ENCODE measurements around the gene CFDP1. TPM values are rescaled to one million over a fixed set of nuclear protein-coding genes. Genes with fewer than 3 reads are reported as not detected.

Gene CFDP1
- 10 to 100 TPM; 41.8 to 42.4 TPM for total RNA-seq
- polyA plus RNA-seq: 10 to 100 TPM; 37.1 to 42.0 TPM

DNA sequence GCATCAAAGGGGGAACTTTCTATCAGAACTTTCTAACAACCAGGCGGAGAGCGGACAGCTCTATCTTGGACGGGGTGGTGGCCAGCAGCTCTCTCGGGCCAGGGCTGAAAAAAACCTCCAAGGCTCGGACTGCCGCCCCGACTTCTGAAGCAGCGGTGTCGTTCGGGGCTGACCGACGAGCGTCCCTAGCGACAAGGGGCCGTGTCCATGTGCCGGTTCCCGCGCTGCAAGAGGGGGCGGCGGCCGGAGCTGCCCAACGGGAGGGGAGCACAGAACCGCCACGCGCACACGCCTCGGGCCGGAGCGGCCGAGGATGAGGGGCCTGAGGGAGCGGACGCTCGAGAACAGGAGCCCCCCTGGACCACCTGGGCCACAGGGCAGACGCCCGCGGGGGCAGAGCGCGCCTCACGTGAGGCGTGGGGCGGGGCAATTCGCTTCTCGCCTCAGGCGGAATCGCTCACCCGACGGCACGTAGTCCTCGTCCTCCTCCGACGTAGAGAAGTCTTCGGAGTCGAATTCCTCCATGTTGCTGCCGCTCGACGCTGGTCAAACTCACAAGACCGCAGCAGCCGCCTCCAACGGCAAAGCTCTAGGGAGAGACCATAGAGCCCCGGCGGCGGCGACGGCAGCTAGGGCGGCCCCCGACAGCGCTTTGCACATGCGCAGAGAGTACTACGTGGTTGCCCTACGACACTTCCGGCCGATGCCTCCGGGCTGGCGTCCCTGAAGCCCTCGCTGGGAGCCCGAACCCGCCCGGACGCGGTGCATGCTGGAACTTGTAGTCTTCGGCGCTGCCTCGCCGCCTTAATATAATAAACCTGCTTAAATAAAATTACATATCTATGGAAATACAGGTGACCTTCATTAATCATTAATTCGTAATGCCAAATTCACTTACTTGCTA, at the start of gene CFDP1:
CFDP1 (minus strand) TSS at position 676 of the 904 bp plus-strand sequence; CDS start at position 525, 151 bp downstream.
- Histone ChIP-seq H3K4me3 (ENCODE audit: low read length in 2 of 2) (peak within 1 kb of the TSS; percentile 61 to 90), H3K36me3 (ENCODE audit: insufficient read depth, low read length) (no peaks in the 10 kb centered on the region), H3K27ac (ENCODE audit: low read depth, low read length) (peak within 1 kb of the TSS; percentile 96), H3K9me3 (ENCODE audit: control insufficient read depth in 1 of 2, low read length in 2 of 2) (no peaks in the 10 kb centered on the region), H3K4me1 (ENCODE audit: insufficient read depth, low read length) (peaks cover 30% of the 10 kb centered on the region), H3K27me3 (ENCODE audit: insufficient read depth, low read length) (no peaks in the 10 kb centered on the region)
- CTCF ChIA-PET (ENCODE audit: partially characterized antibody): interaction anchor here (0.7 to 3.4 kb wide), 13 partner anchors 12 to 221 kb away, joined by 3 to 56 read pairs (median 3); partner anchors contain the start of genes KARS1, TERF2IP and TMEM170A
- no peaks in the 10 kb centered on the region for H3K27me3 Mint-ChIP-seq
- peaks cover 7 to 13% of the 10 kb centered on the region in 2 donors for H3K36me3 Mint-ChIP-seq
- intact Hi-C loops (cut with micrococcal nuclease): loop anchor here (1.0 to 5.0 kb wide), 8 partner anchors 31 to 1759 kb away; partner anchors contain the start of genes GABARAPL2, KARS1, MON1B and TERF2IP
- H3K9me3 Mint-ChIP-seq: no peaks in the 10 kb centered on the region
- POLR2A ChIA-PET (ENCODE audit: partially characterized antibody): interaction anchor here (0.6 to 3.1 kb wide), 29 partner anchors 9 to 1779 kb away, joined by 3 to 61 read pairs (median 4); partner anchors contain the start of genes ADAT1, GABARAPL2, KARS1 and MLKL
- H3K4me1 Mint-ChIP-seq: peaks cover 16 to 56% (median 43%) of the 10 kb centered on the region in 4 donors
- DNase-seq: peak; percentile 96 to 98 (median 97)
- peak within 1 kb of the TSS; percentile 92 to 98 (median 97) for H3K27ac Mint-ChIP-seq
- H3K4me3 Mint-ChIP-seq: peak within 1 kb of the TSS; percentile 89 to 95 (median 94)

DNA sequence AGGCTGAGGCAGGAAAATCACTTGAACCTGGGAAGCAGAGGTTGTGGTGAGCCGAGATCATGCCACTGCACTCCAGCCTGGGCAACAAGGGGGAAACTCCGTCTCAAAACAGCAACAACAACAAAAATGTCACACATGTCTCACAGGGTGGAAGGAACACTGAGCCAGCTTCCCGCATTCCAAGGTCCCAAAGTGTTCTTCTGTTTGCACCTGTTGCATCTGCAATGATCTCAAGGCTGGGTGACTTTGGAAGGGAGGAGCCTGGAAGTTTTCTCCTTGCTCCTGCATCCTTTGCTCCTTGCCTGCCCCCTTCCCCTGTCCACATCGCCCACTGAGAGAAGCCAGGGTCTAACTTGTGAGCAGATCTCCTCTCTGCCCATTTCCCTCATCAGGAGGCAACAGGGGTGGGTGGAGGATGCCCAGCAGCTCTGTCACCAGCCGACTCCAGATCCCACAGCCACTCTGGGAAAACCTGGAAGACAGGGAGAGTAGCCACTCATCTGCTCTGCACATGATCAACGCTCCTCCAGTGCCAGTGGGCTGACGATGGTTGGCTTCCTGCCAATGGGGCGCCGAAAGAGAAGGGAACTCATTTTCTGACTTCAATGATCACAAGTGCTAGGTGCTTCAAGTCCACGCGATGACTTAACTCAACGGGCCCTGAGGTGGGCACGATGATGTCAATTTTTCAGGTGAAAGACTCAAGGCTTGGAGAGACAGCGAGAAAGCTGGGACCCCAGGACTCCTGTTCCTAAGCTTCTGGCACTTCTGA, 49.3 kb upstream of the CFDP1 start:
- Mint-ChIP-seq H3K27me3 (peaks cover 10 to 11% of the 10 kb centered on the region in 2 donors), H3K27ac (no peak overlapping the region), H3K4me1 (no peaks in the 10 kb centered on the region), H3K36me3 (no peaks in the 10 kb centered on the region), H3K9me3 (peaks cover 0 to 2% (median 0%) of the 10 kb centered on the region in 8 donors), H3K4me3 (no peak overlapping the region)
- H3K27ac ChIP-seq (ENCODE audit: low read depth, low read length): no peak overlapping the region
- POLR2A ChIA-PET (ENCODE audit: partially characterized antibody): no interaction called here
- CTCF ChIA-PET (ENCODE audit: partially characterized antibody): interaction anchor here (0.9 to 1.2 kb wide), 2 partner anchors 10 to 11 kb away, joined by 3 read pairs; no protein-coding TSS in a partner anchor
- no peaks in the 10 kb centered on the region for H3K4me1 ChIP-seq (ENCODE audit: insufficient read depth, low read length)
- intact Hi-C loops (cut with micrococcal nuclease): no loop called here
- no peak for DNase-seq
- no peaks in the 10 kb centered on the region for H3K9me3 ChIP-seq (ENCODE audit: control insufficient read depth in 1 of 2, low read length in 2 of 2)
- peaks cover 2% of the 10 kb centered on the region for H3K27me3 ChIP-seq (ENCODE audit: insufficient read depth, low read length)
- H3K4me3 ChIP-seq (ENCODE audit: low read length in 2 of 2): no peak overlapping the region
- H3K36me3 ChIP-seq (ENCODE audit: insufficient read depth, low read length): no peaks in the 10 kb centered on the region

DNA sequence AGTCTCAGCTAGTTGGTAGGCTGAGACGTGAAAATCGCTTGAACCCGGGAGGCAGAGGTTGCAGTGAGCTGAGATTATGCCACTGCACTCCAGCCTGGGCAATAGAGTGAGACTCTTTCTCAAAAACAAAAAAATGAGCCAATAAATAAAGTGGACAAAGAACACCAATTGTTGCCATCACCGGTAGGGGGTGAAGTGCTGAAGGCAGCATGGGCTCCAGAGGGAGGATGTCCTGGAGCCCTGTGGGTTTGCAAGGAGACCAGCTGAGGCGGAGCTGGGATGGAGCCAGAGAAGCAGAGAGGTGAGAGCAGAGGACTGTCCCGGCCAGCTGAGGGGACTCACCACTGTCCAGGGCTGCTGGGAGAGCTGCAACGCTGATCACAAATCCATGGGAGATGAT, 48.2 kb upstream of the CFDP1 start:
- H3K9me3 Mint-ChIP-seq: peaks cover 0 to 2% (median 0%) of the 10 kb centered on the region in 8 donors
- H3K27ac ChIP-seq (ENCODE audit: low read depth, low read length): no peak overlapping the region
- ChIA-PET CTCF (ENCODE audit: partially characterized antibody) (interaction anchor here (0.9 kb wide), 1 partner anchor 10 kb away, joined by 3 read pairs; no protein-coding TSS in a partner anchor), POLR2A (ENCODE audit: partially characterized antibody) (no interaction called here)
- no peak overlapping the region for H3K4me3 Mint-ChIP-seq
- no peaks in the 10 kb centered on the region for H3K36me3 ChIP-seq (ENCODE audit: insufficient read depth, low read length)
- no peaks in the 10 kb centered on the region for H3K36me3 Mint-ChIP-seq
- H3K4me3 ChIP-seq (ENCODE audit: low read length in 2 of 2): no peak overlapping the region
- H3K4me1 ChIP-seq (ENCODE audit: insufficient read depth, low read length): no peaks in the 10 kb centered on the region
- H3K4me1 Mint-ChIP-seq: no peaks in the 10 kb centered on the region
- intact Hi-C loops (cut with micrococcal nuclease): no loop called here
- H3K27ac Mint-ChIP-seq: no peak overlapping the region
- peaks cover under 1% of the 10 kb centered on the region for H3K27me3 ChIP-seq (ENCODE audit: insufficient read depth, low read length)
- H3K27me3 Mint-ChIP-seq: peaks cover 10 to 11% of the 10 kb centered on the region in 2 donors
- no peak for DNase-seq
- no peaks in the 10 kb centered on the region for H3K9me3 ChIP-seq (ENCODE audit: control insufficient read depth in 1 of 2, low read length in 2 of 2)

DNA sequence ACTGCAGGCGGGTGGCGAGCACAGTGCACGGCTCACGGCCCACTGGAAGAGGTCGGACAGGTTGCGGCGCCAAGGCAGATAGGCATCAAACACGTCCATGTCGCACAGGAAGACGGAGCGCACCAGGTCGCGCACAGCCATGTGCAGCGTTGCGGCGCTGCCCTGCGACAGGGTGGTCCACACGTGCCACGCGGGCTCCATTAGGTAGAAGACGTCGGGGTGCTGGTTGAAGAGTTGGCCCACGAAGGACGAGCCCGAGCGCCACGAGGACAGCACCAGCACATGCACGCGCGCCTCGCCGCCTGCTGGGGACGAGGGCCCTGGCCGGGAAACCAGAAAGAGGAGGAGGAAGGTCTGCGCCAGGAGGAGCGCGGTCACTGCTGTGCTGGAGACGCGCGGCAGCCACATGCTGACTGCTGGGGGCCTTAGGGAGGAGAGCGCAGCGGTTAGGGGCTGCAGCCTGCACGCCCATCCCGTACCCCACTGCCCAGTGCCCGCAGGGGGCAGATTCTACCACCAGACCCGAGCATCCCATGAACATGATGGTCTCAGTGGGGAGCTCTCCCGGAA, 46.2 kb upstream of the CFDP1 start:
- POLR2A ChIA-PET (ENCODE audit: partially characterized antibody): no interaction called here
- H3K27me3 ChIP-seq (ENCODE audit: insufficient read depth, low read length): no peaks in the 10 kb centered on the region
- Mint-ChIP-seq H3K36me3 (no peaks in the 10 kb centered on the region), H3K27me3 (peaks cover 5 to 6% of the 10 kb centered on the region in 2 donors), H3K9me3 (peaks cover 0 to 2% (median 0%) of the 10 kb centered on the region in 8 donors), H3K4me3 (no peak overlapping the region), H3K4me1 (no peaks in the 10 kb centered on the region), H3K27ac (peak overlapping the region in 1 of 7 donors; percentile 76)
- no peaks in the 10 kb centered on the region for H3K9me3 ChIP-seq (ENCODE audit: control insufficient read depth in 1 of 2, low read length in 2 of 2)
- CTCF ChIA-PET (ENCODE audit: partially characterized antibody): no interaction called here
- no peak overlapping the region for H3K27ac ChIP-seq (ENCODE audit: low read depth, low read length)
- intact Hi-C loops (cut with micrococcal nuclease): no loop called here
- H3K4me3 ChIP-seq (ENCODE audit: low read length in 2 of 2): no peak overlapping the region
- no peak for DNase-seq
- no peaks in the 10 kb centered on the region for H3K36me3 ChIP-seq (ENCODE audit: insufficient read depth, low read length)
- H3K4me1 ChIP-seq (ENCODE audit: insufficient read depth, low read length): no peaks in the 10 kb centered on the region

DNA sequence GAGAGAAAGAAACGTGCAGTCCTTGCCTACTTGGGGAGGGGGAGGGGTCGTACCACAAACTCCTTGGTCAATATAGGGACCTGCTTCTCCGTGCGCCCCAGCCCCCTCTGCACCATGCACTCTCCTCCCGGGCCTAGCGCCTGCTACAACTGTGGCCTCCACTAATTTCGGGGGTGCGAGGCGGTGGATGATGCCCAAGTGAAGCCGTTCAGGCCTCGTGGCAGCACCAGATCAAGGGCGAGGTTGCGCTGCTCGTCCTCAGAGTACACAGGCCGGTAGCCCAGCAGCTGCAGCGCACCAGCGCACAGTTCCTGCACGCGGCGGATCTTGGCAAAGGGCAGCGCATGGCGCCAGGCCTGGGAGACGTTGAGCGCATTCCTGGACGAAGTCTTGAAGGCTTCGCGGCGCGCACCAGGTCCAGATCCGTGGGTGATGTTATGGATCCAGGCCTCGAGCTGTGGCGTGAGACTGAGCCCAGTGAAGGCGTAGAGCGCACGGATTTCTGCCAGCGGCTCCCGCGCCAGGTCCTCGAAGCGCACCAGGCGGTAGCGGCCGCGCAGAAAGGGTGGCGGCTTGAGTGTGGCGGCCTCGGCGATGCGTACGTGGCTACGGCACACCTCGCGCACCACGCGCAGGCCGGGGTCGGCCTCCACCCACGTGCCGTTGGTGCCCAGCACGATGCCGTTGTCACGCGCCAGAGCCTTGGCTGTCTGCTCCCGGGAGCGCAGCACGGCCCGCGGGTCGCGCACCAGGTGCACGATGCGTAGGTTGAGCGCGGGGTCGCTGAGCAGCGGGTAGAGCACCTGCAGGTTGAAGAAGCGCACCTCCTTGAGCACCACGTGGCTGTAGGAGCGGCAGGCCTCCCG, 45.4 kb upstream of the CFDP1 start:
- intact Hi-C loops (cut with micrococcal nuclease): no loop called here
- Mint-ChIP-seq H3K9me3 (peaks cover 0 to 2% (median 0%) of the 10 kb centered on the region in 8 donors), H3K27me3 (peaks cover 5 to 6% of the 10 kb centered on the region in 2 donors), H3K36me3 (no peaks in the 10 kb centered on the region), H3K4me3 (no peak overlapping the region), H3K4me1 (no peaks in the 10 kb centered on the region), H3K27ac (no peak overlapping the region)
- Histone ChIP-seq H3K27ac (ENCODE audit: low read depth, low read length) (no peak overlapping the region), H3K9me3 (ENCODE audit: control insufficient read depth in 1 of 2, low read length in 2 of 2) (no peaks in the 10 kb centered on the region), H3K4me1 (ENCODE audit: insufficient read depth, low read length) (no peaks in the 10 kb centered on the region), H3K36me3 (ENCODE audit: insufficient read depth, low read length) (no peaks in the 10 kb centered on the region), H3K27me3 (ENCODE audit: insufficient read depth, low read length) (no peaks in the 10 kb centered on the region), H3K4me3 (ENCODE audit: low read length in 2 of 2) (no peak overlapping the region)
- no peak for DNase-seq
- POLR2A ChIA-PET (ENCODE audit: partially characterized antibody): no interaction called here
- CTCF ChIA-PET (ENCODE audit: partially characterized antibody): no interaction called here

DNA sequence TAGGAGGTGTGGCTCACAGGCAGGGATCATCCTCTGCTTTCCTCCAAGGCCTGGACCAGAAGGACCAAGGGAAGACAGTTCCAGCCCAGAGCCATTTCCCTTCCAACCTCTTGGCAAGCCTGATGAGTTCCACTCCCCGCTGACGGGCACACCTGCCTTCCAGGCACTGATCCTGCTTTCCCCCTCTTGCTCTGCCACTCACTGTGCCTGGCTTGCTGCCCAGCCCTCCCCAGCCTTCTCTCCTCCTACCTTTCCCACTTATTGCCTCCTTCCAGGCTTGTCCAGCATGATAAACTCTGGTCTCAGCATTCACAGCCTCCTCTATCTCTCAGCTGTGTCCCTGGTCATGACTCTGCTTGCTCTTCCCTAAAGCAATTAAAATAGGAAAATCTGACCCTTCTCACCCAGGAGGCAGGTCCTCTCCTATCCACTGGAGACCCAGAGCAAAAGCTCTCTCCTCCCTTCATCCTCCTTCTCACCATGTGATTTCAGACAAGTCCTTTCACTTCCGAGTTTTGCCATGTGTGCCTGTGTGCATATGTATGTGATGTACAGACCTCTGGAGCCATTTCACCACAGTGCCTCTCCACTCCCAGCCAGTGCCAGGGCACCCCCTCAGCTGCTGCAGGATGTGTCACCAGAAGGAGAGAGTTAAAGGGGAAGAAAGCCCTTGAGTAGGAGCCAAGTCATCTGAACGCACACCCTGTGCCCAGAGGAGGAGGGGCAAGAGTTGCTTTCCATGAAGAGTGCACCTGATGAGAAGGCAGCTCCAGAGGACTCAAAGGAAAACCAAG, 44.6 kb upstream of the CFDP1 start:
- Histone ChIP-seq H3K27me3 (ENCODE audit: insufficient read depth, low read length) (no peaks in the 10 kb centered on the region), H3K27ac (ENCODE audit: low read depth, low read length) (no peak overlapping the region), H3K9me3 (ENCODE audit: control insufficient read depth in 1 of 2, low read length in 2 of 2) (no peaks in the 10 kb centered on the region), H3K36me3 (ENCODE audit: insufficient read depth, low read length) (no peaks in the 10 kb centered on the region), H3K4me3 (ENCODE audit: low read length in 2 of 2) (no peak overlapping the region), H3K4me1 (ENCODE audit: insufficient read depth, low read length) (no peaks in the 10 kb centered on the region)
- Mint-ChIP-seq H3K27ac (no peak overlapping the region), H3K9me3 (peaks cover 0 to 2% (median 0%) of the 10 kb centered on the region in 8 donors), H3K36me3 (no peaks in the 10 kb centered on the region), H3K27me3 (peaks cover 5 to 6% of the 10 kb centered on the region in 2 donors), H3K4me3 (no peak overlapping the region), H3K4me1 (no peaks in the 10 kb centered on the region)
- intact Hi-C loops (cut with micrococcal nuclease): no loop called here
- CTCF ChIA-PET (ENCODE audit: partially characterized antibody): interaction anchor here (1.0 to 1.6 kb wide), 3 partner anchors 13 to 295 kb away, joined by 4 to 6 read pairs (median 5); partner anchors contain the start of gene TMEM170A
- POLR2A ChIA-PET (ENCODE audit: partially characterized antibody): no interaction called here
- DNase-seq: no peak
